ENCODE data around the gene HSD17B1. TPM values are rescaled to one million over a fixed set of nuclear protein-coding genes. Genes with fewer than 3 reads are reported as not detected.

The HSD17B1 gene
- total and polyA plus RNA-seq, 2 of the 13 experiments (the other 11 are each of a cell fraction or from before 2014, with no cell fraction given): 0.54 to 0.93 TPM

GRCh38 chr17:42531455-42532354 is 21.0 kb upstream of the HSD17B1 start (continued):
- TF ChIP-seq TBX2 (CRISPR knock-in tag; IDR thresholded peaks at IDR 0.05; ENCODE audit: borderline replicate concordance) (no peak), NR0B2 (CRISPR knock-in tag; IDR thresholded peaks at IDR 0.05) (0 out of 2 replicates have a peak, but pooled peaks have one; percentile 32), GPN1 (CRISPR knock-in tag; IDR thresholded peaks at IDR 0.05; ENCODE audit: borderline replicate concordance) (no peak), ZNF34 (CRISPR knock-in tag; IDR thresholded peaks at IDR 0.05; ENCODE audit: borderline replicate concordance) (no peak), ZBTB4 (CRISPR knock-in tag; IDR thresholded peaks at IDR 0.05; ENCODE audit: borderline replicate concordance) (0 out of 2 replicates have a peak, but pooled peaks have one; percentile 13), EZH2 (conservative IDR thresholded peaks at IDR 0.05; ENCODE audit: low read depth, low read length) (no peak), ISX (CRISPR knock-in tag; conservative IDR thresholded peaks at IDR 0.05) (no peak), ZNF253 (CRISPR knock-in tag; IDR thresholded peaks at IDR 0.05; ENCODE audit: borderline replicate concordance) (no peak), ZNF501 (CRISPR knock-in tag; IDR thresholded peaks at IDR 0.05) (0 out of 2 replicates have a peak, but pooled peaks have one; percentile 62), ZSCAN5A (CRISPR knock-in tag; IDR thresholded peaks at IDR 0.05; ENCODE audit: borderline replicate concordance) (no peak), ATF4 (CRISPR knock-in tag; IDR thresholded peaks at IDR 0.05) (no peak), BORCS8-MEF2B (CRISPR knock-in tag; IDR thresholded peaks at IDR 0.05) (0 out of 2 replicates have a peak, but pooled peaks have one; percentile 18), THRA (CRISPR knock-in tag; IDR thresholded peaks at IDR 0.05; ENCODE audit: borderline replicate concordance) (peak; percentile 91), TFDP1 (CRISPR knock-in tag; IDR thresholded peaks at IDR 0.05; ENCODE audit: borderline replicate concordance) (peak; percentile 45; the same call in 1 of the 2 replicates), ADNP (CRISPR knock-in tag; IDR thresholded peaks at IDR 0.05) (peak; percentile 95), ATM (IDR thresholded peaks at IDR 0.05; ENCODE audit: borderline replicate concordance) (no peak), GATAD2A (CRISPR knock-in tag; IDR thresholded peaks at IDR 0.05) (peak; percentile 69; the same call in 1 of the 2 replicates), TP53 (CRISPR knock-in tag; conservative IDR thresholded peaks at IDR 0.05) (no peak), ZNF589 (CRISPR knock-in tag; conservative IDR thresholded peaks at IDR 0.05) (no peak)
